GM23338 (cell line): Measurements from ENCODE around the gene FOXA1. TPM values are rescaled to one million over a fixed set of nuclear protein-coding genes. Genes with fewer than 3 reads are reported as not detected.

Source experiments
- ATAC-seq: fragments of 200-7000 bp; cut with Tn5 transposase; 3 replicates; pipeline ENCODE4 v1.9.1; 2020
- DNase-seq: peaks from one replicate; pipeline ENCODE4 v3.0.0-alpha.2; 2015; ENCODE audit warnings: low spot score
- H2AFZ ChIP-seq: fragments of 200-600 bp; sonication (generic); 2 replicates; pipeline ENCODE4 v1.8.0; 2016; ENCODE audit warnings: antibody characterized with exemption, mild to moderate bottlenecking, moderate library complexity
- H3F3A ChIP-seq: fragments of 200-600 bp; sonication (generic); replicated peaks from 2 replicates; pipeline ENCODE4 v1.8.0; 2017; ENCODE audit warnings: antibody characterized with exemption, mixed run types, low read depth
- H3K27ac ChIP-seq: fragments of 200-600 bp; sonication (generic); 2 replicates; pipeline ENCODE4 v1.6.1; 2016; ENCODE audit warnings: low read depth
- H3K27me3 ChIP-seq: fragments of 200-600 bp; sonication (generic); 2 replicates; pipeline ENCODE4 v1.8.0; 2016; ENCODE audit warnings: mild to moderate bottlenecking, mixed run types, moderate library complexity; ENCODE audit not compliant: insufficient read depth
- H3K36me3 ChIP-seq: fragments of 200-600 bp; sonication (generic); 2 replicates; pipeline ENCODE4 v1.8.0; 2016; ENCODE audit warnings: mild to moderate bottlenecking; ENCODE audit not compliant: insufficient read depth
- H3K4me1 ChIP-seq: fragments of 200-600 bp; sonication (generic); 2 replicates; pipeline ENCODE4 v1.8.0; 2016; ENCODE audit warnings: mild to moderate bottlenecking, moderate library complexity; ENCODE audit not compliant: insufficient read depth
- H3K4me2 ChIP-seq: fragments of 200-600 bp; sonication (generic); 2 replicates; pipeline ENCODE4 v1.7.1; 2017; ENCODE audit warnings: mixed run types
- H3K4me3 ChIP-seq: fragments of 200-600 bp; sonication (generic); 2 replicates; pipeline ENCODE4 v1.6.1; 2016; ENCODE audit warnings: mixed run types
- H3K79me2 ChIP-seq: fragments of 200-600 bp; sonication (generic); replicated peaks from 2 replicates; pipeline ENCODE4 v1.8.0; 2017; ENCODE audit warnings: mild to moderate bottlenecking; ENCODE audit not compliant: insufficient read depth
- H3K9me2 ChIP-seq: fragments of 200-600 bp; sonication (generic); 2 replicates; pipeline ENCODE4 v1.8.0; 2017; ENCODE audit not compliant: insufficient read depth
- H4K20me1 ChIP-seq: fragments of 200-600 bp; sonication (generic); replicated peaks from 2 replicates; pipeline ENCODE4 v1.8.0; 2017; ENCODE audit warnings: mild to moderate bottlenecking; ENCODE audit not compliant: insufficient read depth
- H3K27ac Mint-ChIP-seq: 2 replicates; pipeline ENCODE4 v1.8.0; 2020; ENCODE audit warnings: inconsistent platforms, mild to moderate bottlenecking, moderate library complexity, mixed read lengths
- H3K27me3 Mint-ChIP-seq: 3 replicates; pipeline ENCODE4 v1.8.0; 2022; ENCODE audit warnings: low read depth, mild to moderate bottlenecking, moderate library complexity, mixed read lengths, inconsistent platforms; ENCODE audit not compliant: insufficient read depth, poor library complexity
- H3K36me3 Mint-ChIP-seq: 3 replicates; pipeline ENCODE4 v1.8.0; 2021; ENCODE audit warnings: low read depth, mild to moderate bottlenecking, inconsistent platforms, moderate library complexity, mixed read lengths
- H3K4me1 Mint-ChIP-seq: 3 replicates; pipeline ENCODE4 v1.8.0; 2020; ENCODE audit warnings: mild to moderate bottlenecking, inconsistent platforms, mixed read lengths
- H3K4me3 Mint-ChIP-seq: 3 replicates; pipeline ENCODE4 v1.8.0; 2021; ENCODE audit warnings: moderate library complexity, mild to moderate bottlenecking, inconsistent platforms, mixed read lengths
- H3K9me3 Mint-ChIP-seq: 3 replicates; pipeline ENCODE4 v1.8.0; 2020; ENCODE audit warnings: moderate library complexity, mild to moderate bottlenecking, inconsistent platforms, mixed read lengths
- CREB1 ChIP-seq: fragments of 250-450 bp; sonication (Bioruptor Pico); IDR thresholded peaks from 2 replicates; pipeline ENCODE4 v1.5.0; 2020; ENCODE audit warnings: low read depth, mild to moderate bottlenecking, moderate library complexity
- CTCF ChIP-seq, 2 experiments: fragments of 200-600 bp in 1 of 2; sonication (generic) in 1 of 2; conservative IDR thresholded peaks; 2 replicates each; pipeline versions ENCODE4 v1.5.1 to v1.6.1; 2016 to 2017; ENCODE audit warnings: antibody characterized with exemption in 2 of 2, low read depth in 2 of 2, mild to moderate bottlenecking in 2 of 2, moderate library complexity in 1 of 2
- ETS1 ChIP-seq: IDR thresholded peaks from 2 replicates; pipeline ENCODE4 v1.6.1; 2016; ENCODE audit warnings: antibody characterized with exemption
- EZH2phosphoT487 ChIP-seq: fragments of 200-600 bp; sonication (generic); IDR thresholded peaks from one replicate; pipeline ENCODE4 v1.8.1; 2018; ENCODE audit warnings: antibody characterized with exemption; ENCODE audit not compliant: unreplicated experiment
- JUNB ChIP-seq: IDR thresholded peaks from one replicate; pipeline ENCODE4 v1.6.1; 2016; ENCODE audit warnings: antibody characterized with exemption; ENCODE audit not compliant: unreplicated experiment
- NANOG ChIP-seq: IDR thresholded peaks from 2 replicates; pipeline ENCODE4 v1.6.1; 2016; ENCODE audit warnings: antibody characterized with exemption, borderline replicate concordance
- POLR2AphosphoS5 ChIP-seq: IDR thresholded peaks from 2 replicates; pipeline ENCODE4 v1.6.1; 2016; ENCODE audit warnings: antibody characterized with exemption, low read depth
- STAT1 ChIP-seq: IDR thresholded peaks from one replicate; pipeline ENCODE4 v1.6.1; 2016; ENCODE audit warnings: antibody characterized with exemption; ENCODE audit not compliant: unreplicated experiment
- ZNF114 ChIP-seq: fragments of 250-450 bp; sonication (Bioruptor Pico); IDR thresholded peaks from 2 replicates; pipeline ENCODE4 v1.5.0; 2020; ENCODE audit warnings: mild to moderate bottlenecking, moderate library complexity
- ZNF331 ChIP-seq: fragments of 250-450 bp; sonication (Bioruptor Pico); IDR thresholded peaks from 2 replicates; pipeline ENCODE4 v1.5.0; 2020; ENCODE audit warnings: low read depth, mild to moderate bottlenecking, moderate library complexity
- polyA plus RNA-seq: library from polyadenylated mRNA; unstranded; fragments of >200 nt; fragmentation: Nextera tagmentation; extraction: Ambion mirVana; gene quantifications from 2 replicates; pipeline ENCODE4 v1.2.1, GENCODE V29; 2016
- total RNA-seq: library from RNA; depleted of rRNA; stranded (reverse); fragments of >200 nt; shearing (Covaris generic); gene quantifications from 2 replicates; pipeline ENCODE4 v1.2.3, GENCODE V29; 2014
- TF ChIP-seq, protein P1 (sequence below): fragments of 250-450 bp; sonication (Bioruptor Pico); IDR thresholded peaks from 2 replicates; pipeline ENCODE4 v1.5.0; 2020; ENCODE audit warnings: mild to moderate bottlenecking, moderate library complexity

The FOXA1 gene
- total and polyA plus RNA-seq, 2 experiments from 2014 or later: not detected

DNA sequence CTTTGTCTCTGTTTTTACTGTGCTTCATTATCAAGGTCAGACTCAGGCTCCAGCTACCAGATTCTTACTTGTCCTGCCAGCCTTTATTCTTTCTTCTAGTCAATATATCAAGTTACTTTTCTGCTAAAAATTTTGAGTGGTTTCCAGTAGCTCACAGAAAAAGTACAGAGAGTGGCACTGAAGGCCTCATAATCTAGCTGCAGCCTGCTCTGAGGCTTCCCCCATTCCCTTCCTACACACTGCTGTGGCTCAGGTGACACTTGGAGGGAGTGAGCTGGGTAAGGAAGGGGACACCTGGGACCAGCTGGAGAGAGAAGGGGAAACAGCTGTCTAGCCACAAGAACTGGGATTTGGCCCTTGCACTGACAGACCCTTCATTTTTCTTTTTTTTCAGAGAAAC lies 25.8 kb upstream of the FOXA1 start:
- DNase-seq (no peak), ATAC-seq (no peak)
- Mint-ChIP-seq H3K27me3 (peaks cover 41% of the 10 kb centered on the region), H3K9me3 (peaks cover 12% of the 10 kb centered on the region), H3K4me3 (no peak overlapping the region), H3K4me1 (no peaks in the 10 kb centered on the region), H3K27ac (no peak overlapping the region), H3K36me3 (peaks cover 7% of the 10 kb centered on the region)
- peaks cover 67% of the 10 kb centered on the region for H3K27me3 ChIP-seq
- no peaks in the 10 kb centered on the region for H4K20me1 ChIP-seq
- TF ChIP-seq STAT1 (no peak), ETS1 (no peak), CTCF (conservative IDR thresholded peaks at IDR 0.05; ENCODE audit: low read depth in 2 of 2) (no peak), EZH2phosphoT487 (no peak), CREB1 (CRISPR knock-in tag) (no peak), NANOG (no peak), ZNF331 (CRISPR knock-in tag) (no peak), ZNF114 (no peak), POLR2AphosphoS5 (no peak), JUNB (no peak)
- TF ChIP-seq, protein P1, sequence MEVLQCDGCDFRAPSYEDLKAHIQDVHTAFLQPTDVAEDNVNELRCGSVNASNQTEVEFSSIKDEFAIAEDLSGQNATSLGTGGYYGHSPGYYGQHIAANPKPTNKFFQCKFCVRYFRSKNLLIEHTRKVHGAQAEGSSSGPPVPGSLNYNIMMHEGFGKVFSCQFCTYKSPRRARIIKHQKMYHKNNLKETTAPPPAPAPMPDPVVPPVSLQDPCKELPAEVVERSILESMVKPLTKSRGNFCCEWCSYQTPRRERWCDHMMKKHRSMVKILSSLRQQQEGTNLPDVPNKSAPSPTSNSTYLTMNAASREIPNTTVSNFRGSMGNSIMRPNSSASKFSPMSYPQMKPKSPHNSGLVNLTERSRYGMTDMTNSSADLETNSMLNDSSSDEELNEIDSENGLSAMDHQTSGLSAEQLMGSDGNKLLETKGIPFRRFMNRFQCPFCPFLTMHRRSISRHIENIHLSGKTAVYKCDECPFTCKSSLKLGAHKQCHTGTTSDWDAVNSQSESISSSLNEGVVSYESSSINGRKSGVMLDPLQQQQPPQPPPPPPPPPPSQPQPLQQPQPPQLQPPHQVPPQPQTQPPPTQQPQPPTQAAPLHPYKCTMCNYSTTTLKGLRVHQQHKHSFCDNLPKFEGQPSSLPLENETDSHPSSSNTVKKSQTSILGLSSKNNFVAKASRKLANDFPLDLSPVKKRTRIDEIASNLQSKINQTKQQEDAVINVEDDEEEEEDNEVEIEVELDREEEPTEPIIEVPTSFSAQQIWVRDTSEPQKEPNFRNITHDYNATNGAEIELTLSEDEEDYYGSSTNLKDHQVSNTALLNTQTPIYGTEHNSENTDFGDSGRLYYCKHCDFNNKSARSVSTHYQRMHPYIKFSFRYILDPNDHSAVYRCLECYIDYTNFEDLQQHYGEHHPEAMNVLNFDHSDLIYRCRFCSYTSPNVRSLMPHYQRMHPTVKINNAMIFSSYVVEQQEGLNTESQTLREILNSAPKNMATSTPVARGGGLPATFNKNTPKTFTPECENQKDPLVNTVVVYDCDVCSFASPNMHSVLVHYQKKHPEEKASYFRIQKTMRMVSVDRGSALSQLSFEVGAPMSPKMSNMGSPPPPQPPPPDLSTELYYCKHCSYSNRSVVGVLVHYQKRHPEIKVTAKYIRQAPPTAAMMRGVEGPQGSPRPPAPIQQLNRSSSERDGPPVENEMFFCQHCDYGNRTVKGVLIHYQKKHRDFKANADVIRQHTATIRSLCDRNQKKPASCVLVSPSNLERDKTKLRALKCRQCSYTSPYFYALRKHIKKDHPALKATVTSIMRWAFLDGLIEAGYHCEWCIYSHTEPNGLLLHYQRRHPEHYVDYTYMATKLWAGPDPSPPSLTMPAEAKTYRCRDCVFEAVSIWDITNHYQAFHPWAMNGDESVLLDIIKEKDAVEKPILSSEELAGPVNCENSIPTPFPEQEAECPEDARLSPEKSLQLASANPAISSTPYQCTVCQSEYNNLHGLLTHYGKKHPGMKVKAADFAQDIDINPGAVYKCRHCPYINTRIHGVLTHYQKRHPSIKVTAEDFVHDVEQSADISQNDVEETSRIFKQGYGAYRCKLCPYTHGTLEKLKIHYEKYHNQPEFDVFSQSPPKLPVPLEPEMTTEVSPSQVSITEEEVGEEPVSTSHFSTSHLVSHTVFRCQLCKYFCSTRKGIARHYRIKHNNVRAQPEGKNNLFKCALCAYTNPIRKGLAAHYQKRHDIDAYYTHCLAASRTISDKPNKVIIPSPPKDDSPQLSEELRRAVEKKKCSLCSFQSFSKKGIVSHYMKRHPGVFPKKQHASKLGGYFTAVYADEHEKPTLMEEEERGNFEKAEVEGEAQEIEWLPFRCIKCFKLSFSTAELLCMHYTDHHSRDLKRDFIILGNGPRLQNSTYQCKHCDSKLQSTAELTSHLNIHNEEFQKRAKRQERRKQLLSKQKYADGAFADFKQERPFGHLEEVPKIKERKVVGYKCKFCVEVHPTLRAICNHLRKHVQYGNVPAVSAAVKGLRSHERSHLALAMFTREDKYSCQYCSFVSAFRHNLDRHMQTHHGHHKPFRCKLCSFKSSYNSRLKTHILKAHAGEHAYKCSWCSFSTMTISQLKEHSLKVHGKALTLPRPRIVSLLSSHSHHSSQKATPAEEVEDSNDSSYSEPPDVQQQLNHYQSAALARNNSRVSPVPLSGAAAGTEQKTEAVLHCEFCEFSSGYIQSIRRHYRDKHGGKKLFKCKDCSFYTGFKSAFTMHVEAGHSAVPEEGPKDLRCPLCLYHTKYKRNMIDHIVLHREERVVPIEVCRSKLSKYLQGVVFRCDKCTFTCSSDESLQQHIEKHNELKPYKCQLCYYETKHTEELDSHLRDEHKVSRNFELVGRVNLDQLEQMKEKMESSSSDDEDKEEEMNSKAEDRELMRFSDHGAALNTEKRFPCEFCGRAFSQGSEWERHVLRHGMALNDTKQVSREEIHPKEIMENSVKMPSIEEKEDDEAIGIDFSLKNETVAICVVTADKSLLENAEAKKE (CRISPR knock-in tag): no peak
- 0 out of 2 replicates have a peak, but pooled peaks cover 5% of the 10 kb centered on the region for H3K36me3 ChIP-seq
- no peak overlapping the region for H3K4me3 ChIP-seq
- no peaks in the 10 kb centered on the region for H3F3A ChIP-seq
- H3K4me2 ChIP-seq: no peak overlapping the region
- H3K79me2 ChIP-seq: no peaks in the 10 kb centered on the region
- no peaks in the 10 kb centered on the region for H3K9me2 ChIP-seq
- H3K27ac ChIP-seq: no peak overlapping the region
- H2AFZ ChIP-seq: no peak overlapping the region
- H3K4me1 ChIP-seq: no peaks in the 10 kb centered on the region
